ENCODE results near the gene CES3.

GRCh38 chr16:67009158-67009557, 48.1 kb downstream of the CES3 start:
- no peak for TF ChIP-seq CTCF (IDR thresholded peaks at IDR 0.05)
- TF ChIP-seq ZFX (IDR thresholded peaks at IDR 0.05; ENCODE audit: borderline replicate concordance) = no peak
